ENCODE data around the gene MYH7B.

Gene MYH7B

GRCh38 chr20:34999021-34999451, 43.4 kb downstream of the MYH7B start:
- no peak overlapping the region for H3K27ac ChIP-seq
- no peak for TF ChIP-seq ZFX (IDR thresholded peaks at IDR 0.05)
- TF ChIP-seq CTCF (conservative IDR thresholded peaks at IDR 0.05): no peak

GRCh38 chr20:34999782-35000181, 44.1 kb downstream of the MYH7B start:
- TF ChIP-seq CTCF (conservative IDR thresholded peaks at IDR 0.05): no peak
- no peak for TF ChIP-seq ZFX (IDR thresholded peaks at IDR 0.05)
- H3K27ac ChIP-seq: no peak overlapping the region

DNA sequence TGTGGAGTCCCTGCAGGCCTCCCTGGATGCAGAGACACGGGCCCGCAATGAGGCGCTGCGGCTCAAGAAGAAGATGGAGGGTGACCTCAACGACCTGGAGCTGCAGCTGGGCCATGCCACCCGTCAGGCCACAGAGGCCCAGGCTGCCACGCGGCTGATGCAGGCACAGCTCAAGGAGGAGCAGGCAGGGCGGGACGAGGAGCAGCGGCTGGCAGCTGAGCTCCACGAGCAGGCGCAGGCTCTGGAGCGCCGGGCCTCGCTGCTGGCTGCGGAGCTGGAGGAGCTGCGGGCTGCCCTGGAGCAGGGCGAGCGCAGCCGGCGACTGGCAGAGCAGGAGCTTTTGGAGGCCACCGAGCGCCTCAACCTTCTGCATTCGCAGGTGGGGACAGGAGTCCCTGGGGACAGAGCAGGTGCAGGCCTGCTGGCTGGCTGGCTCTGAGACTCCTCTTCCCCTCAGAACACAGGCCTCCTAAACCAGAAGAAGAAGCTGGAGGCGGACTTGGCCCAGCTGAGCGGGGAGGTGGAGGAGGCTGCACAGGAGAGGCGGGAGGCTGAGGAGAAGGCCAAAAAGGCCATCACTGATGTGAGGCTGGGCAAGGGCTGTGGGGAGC, 44.7 kb downstream of the MYH7B start:
- TF ChIP-seq ZFX (IDR thresholded peaks at IDR 0.05): no peak
- no peak for TF ChIP-seq CTCF (conservative IDR thresholded peaks at IDR 0.05)
- H3K27ac ChIP-seq: no peak overlapping the region

- no peak overlapping the region for H3K27ac ChIP-seq
- TF ChIP-seq ZFX (IDR thresholded peaks at IDR 0.05) (no peak), CTCF (conservative IDR thresholded peaks at IDR 0.05) (no peak)
Measured at GRCh38 chr20:35000922-35001595, 45.4 kb downstream of the MYH7B start.

DNA sequence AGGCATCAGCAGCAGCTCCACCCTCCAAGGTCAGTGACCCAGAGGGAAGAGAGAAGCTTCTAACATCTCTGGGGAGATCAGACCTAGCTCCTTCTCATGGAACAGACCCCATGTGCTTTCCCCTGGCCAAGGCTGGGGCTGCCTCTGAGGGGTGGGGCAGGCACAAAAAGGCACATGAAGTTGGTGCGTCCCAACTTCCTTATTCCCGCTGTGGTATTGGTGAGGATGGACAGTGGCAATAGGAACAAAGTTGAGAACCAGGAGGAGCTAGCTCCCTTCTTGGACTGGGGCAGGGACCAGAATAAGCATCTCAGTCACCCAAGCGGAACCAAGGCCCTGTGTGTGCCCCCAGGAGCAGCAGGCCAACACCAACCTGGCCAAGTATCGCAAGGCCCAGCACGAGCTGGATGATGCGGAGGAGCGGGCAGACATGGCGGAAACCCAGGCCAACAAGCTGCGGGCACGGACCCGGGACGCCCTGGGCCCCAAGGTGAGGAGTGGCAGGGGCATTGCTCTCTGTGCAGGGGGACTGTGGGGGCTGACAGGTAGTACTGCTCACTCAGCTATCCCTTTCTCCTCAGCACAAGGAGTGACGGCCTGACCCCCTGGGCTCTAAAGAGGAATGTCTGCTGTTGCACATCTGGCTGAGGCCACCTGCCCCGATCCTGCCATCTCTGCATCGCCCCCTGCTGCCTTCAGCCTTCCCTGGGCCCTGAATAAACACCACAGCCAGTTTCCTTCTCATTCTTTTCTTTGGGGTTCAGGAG, 46.1 kb downstream of the MYH7B start:
- no peak overlapping the region for H3K27ac ChIP-seq
- TF ChIP-seq CTCF (conservative IDR thresholded peaks at IDR 0.05) (no peak; the same call in 1 of the 2 replicates), ZFX (IDR thresholded peaks at IDR 0.05) (no peak)

GRCh38 chr20:35002426-35003210, 47.0 kb downstream of the MYH7B start:
- H3K27ac ChIP-seq: no peak overlapping the region
- TF ChIP-seq ZFX (IDR thresholded peaks at IDR 0.05): no peak
- no peak for TF ChIP-seq CTCF (conservative IDR thresholded peaks at IDR 0.05)
